Measurements from ENCODE around the gene NUDCD3. TPM values are rescaled to one million over a fixed set of nuclear protein-coding genes. Genes with fewer than 3 reads are reported as not detected.

The NUDCD3 gene
- total and polyA plus RNA-seq, 7 donors = 34.6 to 140 (median 97.7) TPM

- H3K9me3 ChIP-seq = no peaks in the 10 kb centered on the region
- ATAC-seq (peak; percentile 42 to 65 (median 48)), DNase-seq (no peak)
- intact Hi-C loops (cut with DNase I) = loop anchor here in 1 of 2 donors (1.0 kb wide), 1 partner anchor 78 kb away; no protein-coding TSS in a partner anchor
- no peak for TF ChIP-seq CTCF (IDR thresholded peaks at IDR 0.05)
- peak overlapping the region; percentile 41 for H3K4me3 ChIP-seq
- peaks cover 42% of the 10 kb centered on the region for H3K4me1 ChIP-seq
- no peaks in the 10 kb centered on the region for H3K27me3 ChIP-seq (ENCODE audit: insufficient read depth in 3 of 3, low read length in 2 of 3)
- peak overlapping the region; percentile 87 for H3K27ac ChIP-seq
- WGBS, 3 donors = 31 to 42% (median 41%) methylated on average over 8 of the region's 8 CpGs
- peaks cover 0 to 28% of the 10 kb centered on the region in 2 donors for H3K36me3 ChIP-seq (ENCODE audit: insufficient read depth in 1 of 2, low read depth in 1 of 2)
These were observed 91.4 kb downstream of the NUDCD3 start for GRCh38 chr7:44398953-44399574.

DNA sequence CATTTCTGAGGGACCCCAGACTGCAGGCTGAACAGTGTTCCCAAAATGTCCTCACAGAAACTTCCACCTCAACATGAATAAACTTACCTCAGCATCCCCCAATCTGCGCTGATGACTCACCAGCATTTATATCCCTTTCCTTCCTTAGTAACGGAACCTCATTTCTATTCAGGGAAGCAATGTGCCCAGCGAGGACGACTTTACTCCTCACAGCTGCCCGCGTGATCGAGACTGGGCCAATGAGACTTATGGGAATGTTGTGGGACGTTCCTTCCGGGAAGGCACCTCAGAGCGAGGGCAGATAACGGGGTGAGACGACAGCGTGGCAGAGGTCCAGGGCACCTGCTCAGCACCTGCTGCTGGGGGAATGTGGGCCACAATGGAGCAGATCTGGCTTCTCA is 91.9 kb downstream of the NUDCD3 start:
- ATAC-seq (peak; percentile 94 to 97 (median 96)), DNase-seq (peak; percentile 83 to 89)
- intact Hi-C loops (cut with DNase I) = no loop called here
- peaks cover 0 to 26% of the 10 kb centered on the region in 2 donors for H3K36me3 ChIP-seq (ENCODE audit: insufficient read depth in 1 of 2, low read depth in 1 of 2)
- WGBS, 3 donors = 14 to 25% (median 23%) methylated on average over 13 of the region's 13 CpGs
- H3K27me3 ChIP-seq (ENCODE audit: insufficient read depth in 3 of 3, low read length in 2 of 3) = no peaks in the 10 kb centered on the region
- TF ChIP-seq CTCF (IDR thresholded peaks at IDR 0.05) = no peak
- peak overlapping the region; percentile 87 for H3K27ac ChIP-seq
- H3K4me3 ChIP-seq = peak overlapping the region; percentile 41
- H3K9me3 ChIP-seq = no peaks in the 10 kb centered on the region
- peaks cover 42% of the 10 kb centered on the region for H3K4me1 ChIP-seq

DNA sequence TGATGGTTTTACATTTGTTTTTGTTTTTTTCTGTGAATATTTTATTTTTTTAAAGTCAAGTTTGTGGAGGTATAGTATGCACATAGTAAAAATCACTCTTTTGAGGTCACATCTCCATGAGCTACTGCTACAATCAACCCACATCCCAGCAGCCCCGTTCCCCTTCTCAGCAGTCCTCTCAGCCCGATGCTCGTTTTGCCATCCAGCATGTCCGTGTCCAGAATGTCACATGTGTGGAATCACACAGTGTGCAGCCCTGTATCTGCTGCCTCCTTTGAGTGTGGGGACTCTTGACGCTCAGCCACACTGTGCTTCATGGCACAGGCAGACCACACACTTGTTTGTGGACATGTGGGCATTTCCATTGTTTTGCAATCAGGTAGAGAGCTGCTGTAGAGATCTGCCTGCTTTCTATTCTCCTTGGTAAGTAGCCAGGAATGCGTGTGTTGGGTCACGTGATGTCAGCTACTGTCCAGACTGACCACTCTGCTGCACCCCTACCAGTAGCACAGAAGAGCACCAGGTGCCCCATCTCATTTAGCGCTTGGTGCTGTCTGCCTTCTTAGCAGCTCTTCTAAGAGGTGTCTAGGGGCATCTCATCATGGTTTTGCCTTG is 93.4 kb downstream of the NUDCD3 start:
- DNase-seq (no peak), ATAC-seq (peak in 2 of 4 donors; percentile 18 to 20)
- H3K4me1 ChIP-seq = peaks cover 42% of the 10 kb centered on the region
- peaks cover 0 to 17% of the 10 kb centered on the region in 2 donors for H3K36me3 ChIP-seq (ENCODE audit: insufficient read depth in 1 of 2, low read depth in 1 of 2)
- no peak overlapping the region for H3K4me3 ChIP-seq
- intact Hi-C loops (cut with DNase I) = loop anchor here in 1 of 2 donors (2.0 kb wide), 1 partner anchor 74 kb away; no protein-coding TSS in a partner anchor
- WGBS, 3 donors = 53 to 66% (median 54%) methylated on average over 8 of the region's 8 CpGs
- H3K9me3 ChIP-seq = no peaks in the 10 kb centered on the region
- no peaks in the 10 kb centered on the region for H3K27me3 ChIP-seq (ENCODE audit: insufficient read depth in 3 of 3, low read length in 2 of 3)
- H3K27ac ChIP-seq = peak overlapping the region; percentile 87
- no peak for TF ChIP-seq CTCF (IDR thresholded peaks at IDR 0.05)

- intact Hi-C loops (cut with DNase I) = loop anchor here in 1 of 2 donors (2.0 kb wide), 1 partner anchor 74 kb away; no protein-coding TSS in a partner anchor
- no peak overlapping the region for H3K27ac ChIP-seq
- peaks cover 42% of the 10 kb centered on the region for H3K4me1 ChIP-seq
- H3K27me3 ChIP-seq (ENCODE audit: insufficient read depth in 3 of 3, low read length in 2 of 3) = no peaks in the 10 kb centered on the region
- H3K4me3 ChIP-seq = no peak overlapping the region
- no peak for ATAC-seq
- H3K9me3 ChIP-seq = no peaks in the 10 kb centered on the region
- DNase-seq = no peak
- no peak for TF ChIP-seq CTCF (IDR thresholded peaks at IDR 0.05)
- WGBS, 3 donors = 86 to 96% (median 95%) methylated on average over 3 of the region's 3 CpGs
- H3K36me3 ChIP-seq (ENCODE audit: insufficient read depth in 1 of 2, low read depth in 1 of 2) = peaks cover 3 to 22% of the 10 kb centered on the region in 2 donors
These were observed 94.0 kb downstream of the NUDCD3 start for GRCh38 chr7:44396496-44396895.

Measured in psoas muscle (tissue), 8 donors.